Heart left ventricle (tissue), 16 donors: Measurements from ENCODE around the gene ITGB1BP1. TPM values are rescaled to one million over a fixed set of nuclear protein-coding genes. Genes with fewer than 3 reads are reported as not detected.

Experiments used
- ATAC-seq, 4 donors: fragments of 200-7000 bp; cut with Tn5 transposase; one replicate each; pipeline ENCODE4 v1.9.1; 2020 to 2022; ENCODE audit warnings: moderate library complexity in 4 of 4, mild to moderate bottlenecking in 3 of 4, moderate number of reproducible peaks in 1 of 4
- DNase-seq, 5 donors: peaks; one replicate each; pipeline ENCODE4 v3.0.0-alpha.2; 2020
- H3K27ac ChIP-seq, 12 donors: fragments of 200-600 bp; sonication (generic) in 4 of 12; one replicate each; pipeline versions ENCODE4 v1.5.0 to v1.8.0; 2016 to 2022; ENCODE audit warnings: mild to moderate bottlenecking in 2 of 12
- H3K27me3 ChIP-seq, 9 donors: fragments of 200-600 bp; sonication (generic) in 2 of 9; one replicate each; pipeline versions ENCODE4 v1.5.1 to v1.8.0; 2016 to 2022; ENCODE audit warnings: mild to moderate bottlenecking in 3 of 9
- H3K36me3 ChIP-seq, 9 donors: fragments of 200-600 bp; sonication (generic) in 2 of 9; one replicate each; pipeline versions ENCODE4 v1.5.0 to v1.8.0; 2018 to 2022; ENCODE audit warnings: mild to moderate bottlenecking in 2 of 9
- H3K4me1 ChIP-seq, 12 donors: fragments of 200-600 bp; sonication (generic) in 4 of 12; one replicate each; pipeline versions ENCODE4 v1.5.0 to v1.8.0; 2016 to 2022; ENCODE audit warnings: mild to moderate bottlenecking in 3 of 12
- H3K4me3 ChIP-seq, 12 donors: fragments of 200-600 bp; sonication (generic) in 4 of 12; one replicate each; pipeline versions ENCODE4 v1.5.0 to v1.8.0; 2017 to 2022; ENCODE audit warnings: mild to moderate bottlenecking in 9 of 12, moderate library complexity in 4 of 12
- H3K9me3 ChIP-seq, 12 donors: fragments of 200-600 bp; sonication (generic) in 4 of 12; one replicate each; pipeline versions ENCODE4 v1.5.0 to v1.8.0; 2016 to 2022; ENCODE audit warnings: mild to moderate bottlenecking in 1 of 12
- POLR2A ChIP-seq, 2 donors: fragments of 450-650 bp; IDR thresholded peaks; one replicate each; pipeline ENCODE4 v1.6.1; 2017; ENCODE audit warnings: antibody characterized with exemption in 2 of 2, mild to moderate bottlenecking in 2 of 2, moderate library complexity in 2 of 2
- WGBS, 4 donors: extraction: QIAGEN DNeasy Blood & Tissue Kit in 2 of 4; methylation state at CpG; one replicate each; pipeline versions ENCODE4 v1.1.5 to v1.1.7; 2013 to 2018; 5-methylcytosine and 5-hydroxymethylcytosine counted together
- intact Hi-C, 10 donors: fragments of 100-400 bp; cut with DNase I; formaldehyde crosslinking; loops; one replicate each; pipeline versions ENCODE4 v1.11.1 to v1.14.2; 2022
- long read RNA-seq, 3 donors: library from polyadenylated mRNA; unstranded; transcript quantifications; one replicate each; pipeline ENCODE4 v2.0.0, GENCODE V29; 2020 to 2021
- polyA plus RNA-seq, 2 donors: library from polyadenylated mRNA; stranded (reverse); fragments of 200-250 nt; gene quantifications; one replicate each; pipeline ENCODE4 v1.2.3, GENCODE V29; 2013
- total RNA-seq, 9 donors: library from RNA; depleted of rRNA in 2 of 9; stranded (reverse); fragments of >200 nt in 2 of 9; fragmentation: NEBNext Ultra II Directional in 3 of 9; extraction: Animal tissue kit (Norgen Biotek cat#: 25700) in 3 of 9; gene quantifications; one replicate each; pipeline versions ENCODE4 v1.1.0 to v1.2.4, GENCODE V29; 2016 to 2023
- TF ChIP-seq, protein P1 (sequence below), 12 donors: fragments of 200-600 bp; sonication (generic) in 4 of 12; IDR thresholded peaks; one replicate each; pipeline versions ENCODE4 v1.5.0 to v1.8.0; 2018 to 2022; ENCODE audit warnings: antibody characterized with exemption in 12 of 12, mild to moderate bottlenecking in 5 of 12
- donor health status: ischemic (EF 13 %, LVEDD 7.1; RV severe dilation, severe dysfunction).
- donor health status: healthy with polysubstance abuse.
- donor health status: DM: no; HTN: yes; CAD: no.
- donor health status: DM: no; HTN: no; CAD: no.
- donor health status: ischemic (EF 25% LVEDD 6.9; RV normal size, moderate dysfunction).
- donor health status: ischemic (EF 25% LVEDD 5.7; RV mildly dilated, moderate dysfunction).
- donor health status: healthy.
- donor health status: DM: yes; HTN: yes; CAD: no.
- donor health status: ischemic (EF 35%, LVEDD 5.7; RV mildly dilated, moderate dysfunction).
- donor health status: nonischemic (EF 11% LVEDD 7.7; RV severe dilation, severe dysfunction).
- donor health status: DM: yes; HTN: yes; CAD: no.
- donor health status: PGD.
- donor health status: ischemic (EF 29% LVEDD 5.4; RV normal size, mild dysfunction).
- donor health status: nonischemic (EF 23%, LVEDD 6.1; RV moderate dilation, normal function).

ITGB1BP1 gene
- total RNA-seq (100 to 1,000 TPM in 6 of 9 donors, 10 to 100 TPM in 3; 26.5 to 163 (median 104) TPM), polyA plus RNA-seq (100 to 1,000 TPM in 1 of 2 donors, 10 to 100 TPM in 1; 85.6 to 165 TPM)
- long read RNA-seq, donor 1, full-length matches to known transcripts, result 33 of 72 reads
- long read RNA-seq, donor 1, partial matches to known transcripts, result 3 of 72 reads
- long read RNA-seq, donor 1, other reads (novel, unspliced or antisense), result 36 of 72 reads
- long read RNA-seq, donor 2, full-length matches to known transcripts, result 132 of 259 reads
- long read RNA-seq, donor 2, partial matches to known transcripts, result 79 of 259 reads
- long read RNA-seq, donor 2, other reads (novel, unspliced or antisense), result 48 of 259 reads
- long read RNA-seq, donor 3, full-length matches to known transcripts, result 22 of 47 reads
- long read RNA-seq, donor 3, partial matches to known transcripts, result 2 of 47 reads
- long read RNA-seq, donor 3, other reads (novel, unspliced or antisense), result 23 of 47 reads

DNA sequence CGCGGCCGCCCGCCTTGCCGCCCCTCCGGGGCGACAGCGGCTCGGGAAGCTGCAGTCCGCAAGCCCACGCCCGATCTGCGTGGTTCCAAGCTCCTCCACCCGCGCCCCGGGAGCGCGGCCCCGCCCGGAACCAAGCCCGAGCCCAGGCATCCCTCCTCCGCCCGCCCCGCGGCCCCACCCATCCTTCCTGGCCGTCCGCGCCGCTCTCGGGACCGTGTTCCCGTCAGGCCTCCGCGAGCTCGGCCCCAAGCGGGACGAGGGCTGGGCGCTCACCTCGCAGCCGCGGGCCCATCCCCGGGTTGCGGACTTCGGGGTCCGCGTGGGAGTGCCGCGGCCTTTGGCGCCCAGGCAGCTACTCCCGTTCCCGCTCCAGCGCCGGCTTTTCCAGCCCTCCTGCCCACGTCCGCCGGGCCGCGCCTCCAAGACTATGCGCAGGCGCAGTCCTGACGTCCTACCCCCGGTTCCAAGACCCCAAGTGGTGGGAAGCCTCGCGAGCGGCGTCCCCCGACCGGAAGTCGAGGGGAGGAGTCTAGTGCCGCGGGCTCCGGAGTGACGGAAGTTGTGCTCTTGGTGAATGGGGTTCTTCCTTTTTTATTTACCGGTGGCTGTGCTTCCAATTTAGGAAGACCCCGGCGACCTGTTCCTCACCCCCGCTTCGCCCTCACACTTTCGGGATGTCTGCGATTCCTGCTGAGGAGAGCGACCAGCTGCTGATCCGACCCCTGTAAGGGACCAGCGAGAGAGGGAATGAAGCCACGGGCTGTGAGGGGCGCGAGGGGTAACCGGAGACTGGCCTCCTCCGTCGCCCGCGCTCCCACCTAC, at the start of gene ITGB1BP1, which contains the start of gene CPSF3:
Gene ITGB1BP1 (minus strand): TSS at position 429 of the 822 bp plus-strand sequence. CDS start 4,831 bp downstream, outside the sequence.
Gene CPSF3 (plus strand): TSS at position 555 of the 822 bp plus-strand sequence. CDS start 120 bp downstream, at position 675.
- H3K9me3 ChIP-seq, result no peaks in the 10 kb centered on the region
- peaks cover 0 to 8% (median 1%) of the 10 kb centered on the region in 9 donors for H3K36me3 ChIP-seq
- intact Hi-C loops, result loop anchor here in 5 of 10 donors (2.0 to 10.0 kb wide), 4 partner anchors 216 to 283 kb away; partner anchors contain the start of gene ASAP2 (in 3 of the 5)
- H3K4me3 ChIP-seq, result peak within 1 kb of the TSS; percentile 54 to 98 (median 94)
- no peaks in the 10 kb centered on the region for H3K27me3 ChIP-seq
- peak within 1 kb of the TSS; percentile 90 to 98 (median 94) for H3K27ac ChIP-seq
- 0 to 1% (median 0%) methylated on average over 45 to 91 of the region's 91 CpGs for WGBS, 4 donors
- peak; percentile 96 to 97 (median 96) for ATAC-seq
- peak in 1 of 2 donors; percentile 75 for TF ChIP-seq POLR2A (IDR thresholded peaks at IDR 0.05)
- TF ChIP-seq, protein P1, sequence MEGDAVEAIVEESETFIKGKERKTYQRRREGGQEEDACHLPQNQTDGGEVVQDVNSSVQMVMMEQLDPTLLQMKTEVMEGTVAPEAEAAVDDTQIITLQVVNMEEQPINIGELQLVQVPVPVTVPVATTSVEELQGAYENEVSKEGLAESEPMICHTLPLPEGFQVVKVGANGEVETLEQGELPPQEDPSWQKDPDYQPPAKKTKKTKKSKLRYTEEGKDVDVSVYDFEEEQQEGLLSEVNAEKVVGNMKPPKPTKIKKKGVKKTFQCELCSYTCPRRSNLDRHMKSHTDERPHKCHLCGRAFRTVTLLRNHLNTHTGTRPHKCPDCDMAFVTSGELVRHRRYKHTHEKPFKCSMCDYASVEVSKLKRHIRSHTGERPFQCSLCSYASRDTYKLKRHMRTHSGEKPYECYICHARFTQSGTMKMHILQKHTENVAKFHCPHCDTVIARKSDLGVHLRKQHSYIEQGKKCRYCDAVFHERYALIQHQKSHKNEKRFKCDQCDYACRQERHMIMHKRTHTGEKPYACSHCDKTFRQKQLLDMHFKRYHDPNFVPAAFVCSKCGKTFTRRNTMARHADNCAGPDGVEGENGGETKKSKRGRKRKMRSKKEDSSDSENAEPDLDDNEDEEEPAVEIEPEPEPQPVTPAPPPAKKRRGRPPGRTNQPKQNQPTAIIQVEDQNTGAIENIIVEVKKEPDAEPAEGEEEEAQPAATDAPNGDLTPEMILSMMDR (IDR thresholded peaks at IDR 0.05), result peak in 2 of 12 donors; percentile 25 to 35
- DNase-seq, result peak; percentile 98 to 99 (median 98)
- H3K4me1 ChIP-seq, result peaks cover 0 to 57% (median 34%) of the 10 kb centered on the region in 12 donors

GRCh38 chr2:9472511-9472910, 49.2 kb upstream of the ITGB1BP1 start:
- Histone ChIP-seq H3K36me3 (peaks cover 0 to 54% (median 16%) of the 10 kb centered on the region in 9 donors), H3K4me3 (no peak overlapping the region), H3K4me1 (peaks cover 0 to 33% (median 27%) of the 10 kb centered on the region in 12 donors), H3K27me3 (no peaks in the 10 kb centered on the region), H3K9me3 (no peaks in the 10 kb centered on the region), H3K27ac (no peak overlapping the region)
- DNase-seq, result no peak
- WGBS, 4 donors, result 94 to 98% (median 97%) methylated on average over 9 of the region's 9 CpGs
- intact Hi-C loops, result loop anchor here in 3 of 10 donors (5.0 to 10.0 kb wide), 3 partner anchors 152 to 330 kb away; no protein-coding TSS in a partner anchor
- TF ChIP-seq POLR2A (IDR thresholded peaks at IDR 0.05), result no peak
- TF ChIP-seq, protein P1 (IDR thresholded peaks at IDR 0.05), result no peak
- ATAC-seq, result no peak

- Histone ChIP-seq H3K9me3 (no peaks in the 10 kb centered on the region), H3K27ac (no peak overlapping the region), H3K36me3 (peaks cover 0 to 42% (median 17%) of the 10 kb centered on the region in 9 donors), H3K4me3 (no peak overlapping the region), H3K4me1 (peaks cover 0 to 22% (median 19%) of the 10 kb centered on the region in 12 donors), H3K27me3 (no peaks in the 10 kb centered on the region)
- intact Hi-C loops, result loop anchor here in 3 of 10 donors (5.0 to 10.0 kb wide), 3 partner anchors 154 to 329 kb away; no protein-coding TSS in a partner anchor
- no peak for TF ChIP-seq POLR2A (IDR thresholded peaks at IDR 0.05)
- TF ChIP-seq, protein P1 (IDR thresholded peaks at IDR 0.05), result no peak
- DNase-seq, result no peak
- 66 to 69% (median 68%) methylated on average over 5 of the region's 5 CpGs for WGBS, 4 donors
- no peak for ATAC-seq
These were observed 47.9 kb upstream of the ITGB1BP1 start for GRCh38 chr2:9471206-9471605.
